ENCODE data around the gene DECR2. TPM values are rescaled to one million over a fixed set of nuclear protein-coding genes. Genes with fewer than 3 reads are reported as not detected.

The DECR2 gene
- polyA plus RNA-seq, 3 donors from 2014 or later: 3.6 to 12.9 (median 5.4) TPM

- peaks cover 0 to 3% (median 0%) of the 10 kb centered on the region in 3 donors for H3K27me3 Mint-ChIP-seq (ENCODE audit: low read depth in 3 of 3)
- peaks cover 24 to 26% of the 10 kb centered on the region in 2 donors for H3K4me1 Mint-ChIP-seq
- H3K9me3 Mint-ChIP-seq: no peaks in the 10 kb centered on the region
- H3K36me3 Mint-ChIP-seq: peaks cover 0 to 5% (median 0%) of the 10 kb centered on the region in 3 donors
- H3K27ac Mint-ChIP-seq: no peak overlapping the region
- DNase-seq: no peak
- H3K4me3 Mint-ChIP-seq: no peak overlapping the region
Observed at GRCh38 chr16:430904-431303, 29.2 kb downstream of the DECR2 start.

GRCh38 chr16:440627-441026 is 38.9 kb downstream of the DECR2 start:
- Mint-ChIP-seq H3K4me3 (no peak overlapping the region), H3K36me3 (no peaks in the 10 kb centered on the region), H3K27me3 (ENCODE audit: low read depth in 3 of 3) (peaks cover 0 to 1% (median 0%) of the 10 kb centered on the region in 3 donors), H3K9me3 (no peaks in the 10 kb centered on the region), H3K27ac (peak overlapping the region in 1 of 6 donors; percentile 83), H3K4me1 (peaks cover 4 to 13% of the 10 kb centered on the region in 2 donors)
- no peak for DNase-seq

- Mint-ChIP-seq H3K36me3 (no peaks in the 10 kb centered on the region), H3K27ac (no peak overlapping the region), H3K4me1 (peaks cover 4 to 13% of the 10 kb centered on the region in 2 donors), H3K4me3 (no peak overlapping the region), H3K27me3 (ENCODE audit: low read depth in 3 of 3) (peaks cover 0 to 1% (median 0%) of the 10 kb centered on the region in 3 donors), H3K9me3 (no peaks in the 10 kb centered on the region)
- DNase-seq: no peak
Observed at GRCh38 chr16:441447-441846, 39.8 kb downstream of the DECR2 start.

GRCh38 chr16:442976-443375 is 41.3 kb downstream of the DECR2 start:
- no peak overlapping the region for H3K4me3 Mint-ChIP-seq
- H3K27me3 Mint-ChIP-seq (ENCODE audit: low read depth in 3 of 3): peaks cover 0 to 1% (median 0%) of the 10 kb centered on the region in 3 donors

GRCh38 chr16:444027-444426 is 42.3 kb downstream of the DECR2 start:
- Mint-ChIP-seq H3K9me3 (no peaks in the 10 kb centered on the region), H3K27ac (no peak overlapping the region), H3K4me3 (no peak overlapping the region), H3K27me3 (ENCODE audit: low read depth in 3 of 3) (peaks cover 0 to 1% (median 0%) of the 10 kb centered on the region in 3 donors), H3K36me3 (no peaks in the 10 kb centered on the region), H3K4me1 (peaks cover 4 to 11% of the 10 kb centered on the region in 2 donors)
- DNase-seq: no peak

More at GRCh38 chr16:442976-443375, 41.3 kb downstream of the DECR2 start:
- Mint-ChIP-seq H3K4me1 (peaks cover 4 to 13% of the 10 kb centered on the region in 2 donors), H3K9me3 (no peaks in the 10 kb centered on the region), H3K27ac (no peak overlapping the region), H3K36me3 (no peaks in the 10 kb centered on the region)
- no peak for DNase-seq

GRCh38 chr16:445566-445965 is 43.9 kb downstream of the DECR2 start:
- no peak overlapping the region for H3K4me3 Mint-ChIP-seq
- DNase-seq: no peak
- H3K27me3 Mint-ChIP-seq (ENCODE audit: low read depth in 3 of 3): peaks cover 0 to 3% (median 0%) of the 10 kb centered on the region in 3 donors
- H3K9me3 Mint-ChIP-seq: no peaks in the 10 kb centered on the region
- no peaks in the 10 kb centered on the region for H3K36me3 Mint-ChIP-seq
- H3K4me1 Mint-ChIP-seq: peaks cover 4% of the 10 kb centered on the region in 2 donors
- H3K27ac Mint-ChIP-seq: no peak overlapping the region

- H3K27me3 Mint-ChIP-seq (ENCODE audit: low read depth in 3 of 3): peaks cover 0 to 2% (median 2%) of the 10 kb centered on the region in 3 donors
- DNase-seq: no peak
- H3K9me3 Mint-ChIP-seq: no peaks in the 10 kb centered on the region
- H3K27ac Mint-ChIP-seq: peak overlapping the region in 1 of 6 donors; percentile 55
- H3K4me1 Mint-ChIP-seq: peaks cover 11% of the 10 kb centered on the region in 2 donors
- no peaks in the 10 kb centered on the region for H3K36me3 Mint-ChIP-seq
- H3K4me3 Mint-ChIP-seq: no peak overlapping the region
Observed at GRCh38 chr16:450385-450784, 48.7 kb downstream of the DECR2 start.

GRCh38 chr16:450785-451512 is 49.3 kb downstream of the DECR2 start:
- peaks cover 11% of the 10 kb centered on the region in 2 donors for H3K4me1 Mint-ChIP-seq
- H3K4me3 Mint-ChIP-seq: no peak overlapping the region
- no peaks in the 10 kb centered on the region for H3K36me3 Mint-ChIP-seq
- H3K27me3 Mint-ChIP-seq (ENCODE audit: low read depth in 3 of 3): peaks cover 0 to 2% (median 2%) of the 10 kb centered on the region in 3 donors
- DNase-seq: no peak
- H3K9me3 Mint-ChIP-seq: no peaks in the 10 kb centered on the region
- H3K27ac Mint-ChIP-seq: no peak overlapping the region

- Mint-ChIP-seq H3K27ac (peak overlapping the region in 5 of 6 donors; percentile 21 to 71 (median 42)), H3K4me1 (peaks cover 17 to 25% of the 10 kb centered on the region in 2 donors), H3K36me3 (no peaks in the 10 kb centered on the region), H3K27me3 (ENCODE audit: low read depth in 3 of 3) (peaks cover 0 to 4% (median 2%) of the 10 kb centered on the region in 3 donors), H3K4me3 (peak overlapping the region in 1 of 5 donors; percentile 15), H3K9me3 (no peaks in the 10 kb centered on the region)
- no peak for DNase-seq
Observed at GRCh38 chr16:454397-454940, 52.8 kb downstream of the DECR2 start.

- no peaks in the 10 kb centered on the region for H3K9me3 Mint-ChIP-seq
- H3K36me3 Mint-ChIP-seq: no peaks in the 10 kb centered on the region
- peaks cover 0 to 4% (median 0%) of the 10 kb centered on the region in 3 donors for H3K27me3 Mint-ChIP-seq (ENCODE audit: low read depth in 3 of 3)
- DNase-seq: no peak
- no peak overlapping the region for H3K27ac Mint-ChIP-seq
- H3K4me1 Mint-ChIP-seq: peaks cover 17 to 25% of the 10 kb centered on the region in 2 donors
- H3K4me3 Mint-ChIP-seq: no peak overlapping the region
Observed at GRCh38 chr16:455453-455852, 53.8 kb downstream of the DECR2 start.

GRCh38 chr16:456891-457483 is 55.3 kb downstream of the DECR2 start:
- Mint-ChIP-seq H3K36me3 (peaks cover 0 to 5% (median 4%) of the 10 kb centered on the region in 3 donors), H3K27ac (peak overlapping the region in 5 of 6 donors; percentile 9 to 56 (median 48)), H3K4me3 (no peak overlapping the region), H3K4me1 (peaks cover 17 to 25% of the 10 kb centered on the region in 2 donors), H3K9me3 (no peaks in the 10 kb centered on the region), H3K27me3 (ENCODE audit: low read depth in 3 of 3) (peaks cover 0 to 2% (median 0%) of the 10 kb centered on the region in 3 donors)
- no peak for DNase-seq

GRCh38 chr16:457732-458400 is 56.2 kb downstream of the DECR2 start:
- Mint-ChIP-seq H3K9me3 (no peaks in the 10 kb centered on the region), H3K27me3 (ENCODE audit: low read depth in 3 of 3) (peaks cover 0 to 5% (median 0%) of the 10 kb centered on the region in 3 donors)

GRCh38 chr16:459761-460160 is 58.1 kb downstream of the DECR2 start:
- Mint-ChIP-seq H3K4me3 (no peak overlapping the region), H3K36me3 (peaks cover 4 to 8% (median 4%) of the 10 kb centered on the region in 3 donors), H3K4me1 (peaks cover 7 to 17% of the 10 kb centered on the region in 2 donors), H3K27ac (no peak overlapping the region), H3K27me3 (ENCODE audit: low read depth in 3 of 3) (peaks cover 0 to 7% (median 2%) of the 10 kb centered on the region in 3 donors), H3K9me3 (no peaks in the 10 kb centered on the region)
- DNase-seq: no peak

More at GRCh38 chr16:457732-458400, 56.2 kb downstream of the DECR2 start:
- Mint-ChIP-seq H3K27ac (peak overlapping the region in 3 of 6 donors; percentile 9 to 53 (median 13)), H3K36me3 (peaks cover under 1 to 6% (median 4%) of the 10 kb centered on the region in 3 donors), H3K4me1 (peaks cover 17 to 25% of the 10 kb centered on the region in 2 donors), H3K4me3 (no peak overlapping the region)
- DNase-seq: no peak
